Panc1 (cell line): ENCODE results near the gene TMUB1. TPM values are rescaled to one million over a fixed set of nuclear protein-coding genes. Genes with fewer than 3 reads are reported as not detected.

Source experiments
- ATAC-seq: fragments of 200-7000 bp; cut with Tn5 transposase; 2 replicates; pipeline ENCODE4 v1.9.1; 2020; ENCODE audit warnings: mild to moderate bottlenecking, moderate library complexity
- BruUV-seq: library from RNA; stranded (reverse); fragments of 400-500 nt; replicated peaks from 2 replicates; lab custom pipeline; 2021; lab: Mats Ljungman, UMichigan
- CTCF ChIA-PET: fragments of 300-600 bp; sonication (Branson Sonifier 250); formaldehyde crosslinking; loops from one replicate; lab custom pipeline; 2022; ENCODE audit warnings: antibody characterized with exemption; lab: Charles Lee
- POLR2A ChIA-PET: fragments of 300-600 bp; sonication (Branson Sonifier 250); formaldehyde crosslinking; loops from one replicate; lab custom pipeline; 2022; ENCODE audit warnings: antibody characterized with exemption; lab: Charles Lee
- DNase-seq: peaks from one replicate; pipeline ENCODE4 v3.0.0-alpha.2; 2010; ENCODE audit warnings: low read depth, low spot score
- H3K27ac ChIP-seq: 2 replicates; pipeline ENCODE4 v1.5.1; 2011; ENCODE audit warnings: mild to moderate bottlenecking, low read length, inconsistent platforms
- H3K27me3 ChIP-seq: fragments of 200-500 bp; sonication (Bioruptor generic); 2 replicates; pipeline ENCODE4 v1.6.0; 2014; ENCODE audit warnings: low read length, inconsistent platforms; ENCODE audit not compliant: control insufficient read depth, insufficient read depth
- H3K36me3 ChIP-seq: fragments of 200-500 bp; sonication (Bioruptor generic); 2 replicates; pipeline ENCODE4 v1.5.1; 2014; ENCODE audit warnings: inconsistent platforms, mild to moderate bottlenecking, low read length, moderate library complexity; ENCODE audit not compliant: control insufficient read depth, insufficient read depth
- H3K4me1 ChIP-seq: 2 replicates; pipeline ENCODE4 v1.5.1; 2011; ENCODE audit warnings: inconsistent platforms, mild to moderate bottlenecking, low read length, moderate library complexity; ENCODE audit not compliant: control insufficient read depth, insufficient read depth
- H3K4me3 ChIP-seq, 2 experiments: 2 replicates each; pipeline ENCODE4 v1.5.1; 2011 to 2012; ENCODE audit warnings: low read depth in 2 of 2, low read length in 2 of 2, mild to moderate bottlenecking in 2 of 2, inconsistent platforms in 1 of 2, moderate library complexity in 1 of 2
- H3K9me3 ChIP-seq: fragments of 200-500 bp; sonication (Bioruptor generic); 2 replicates; pipeline ENCODE4 v1.5.1; 2014; ENCODE audit warnings: low read depth, mild to moderate bottlenecking, inconsistent platforms, low read length, moderate library complexity; ENCODE audit not compliant: control insufficient read depth, insufficient read depth
- POLR2AphosphoS5 ChIP-seq: IDR thresholded peaks from 2 replicates; pipeline ENCODE4 v1.6.1; 2012; ENCODE audit warnings: mild to moderate bottlenecking, low read depth, low read length, moderate library complexity
- SIN3A ChIP-seq: IDR thresholded peaks from 2 replicates; pipeline ENCODE4 v1.6.1; 2012; ENCODE audit warnings: low read depth, mild to moderate bottlenecking, low read length, moderate library complexity, borderline replicate concordance; ENCODE audit not compliant: insufficient read depth
- TCF7L2 ChIP-seq: IDR thresholded peaks from 2 replicates; pipeline ENCODE4 v1.6.1; 2011; ENCODE audit warnings: mild to moderate bottlenecking, low read depth, low read length, inconsistent platforms
- in situ Hi-C: cut with HindIII; loops from 2 replicates; pipeline ENCODE4 v1.10.0; 2016; ENCODE audit warnings: low sequenced_read_pairs, low pct_unique_long_range_greater_than_20kb
- intact Hi-C: fragments of 100-400 bp; cut with micrococcal nuclease; formaldehyde crosslinking; loops from one replicate; pipeline ENCODE4 v1.10.0; 2022; ENCODE audit not compliant: unreplicated experiment
- total RNA-seq: library from RNA; stranded (reverse); gene quantifications from one replicate; pipeline ENCODE4 v1.2.1, GENCODE V29; 2021; ENCODE audit not compliant: unreplicated experiment
- TF ChIP-seq, protein P1 (sequence below): fragments of 450-650 bp; IDR thresholded peaks from 2 replicates; pipeline ENCODE4 v1.5.1; 2017; ENCODE audit warnings: mild to moderate bottlenecking
- TF ChIP-seq, protein P2 (sequence below), 2 experiments: IDR thresholded peaks; 2 replicates each; pipeline ENCODE4 v1.6.1; 2011 to 2012; ENCODE audit warnings: low read depth in 2 of 2, control low read depth in 1 of 2, low read length in 1 of 2, mild to moderate bottlenecking in 1 of 2, moderate library complexity in 1 of 2; ENCODE audit not compliant: insufficient read depth in 1 of 2

Gene TMUB1
- total RNA-seq, 1 experiment from 2014 or later = 112 TPM

DNA sequence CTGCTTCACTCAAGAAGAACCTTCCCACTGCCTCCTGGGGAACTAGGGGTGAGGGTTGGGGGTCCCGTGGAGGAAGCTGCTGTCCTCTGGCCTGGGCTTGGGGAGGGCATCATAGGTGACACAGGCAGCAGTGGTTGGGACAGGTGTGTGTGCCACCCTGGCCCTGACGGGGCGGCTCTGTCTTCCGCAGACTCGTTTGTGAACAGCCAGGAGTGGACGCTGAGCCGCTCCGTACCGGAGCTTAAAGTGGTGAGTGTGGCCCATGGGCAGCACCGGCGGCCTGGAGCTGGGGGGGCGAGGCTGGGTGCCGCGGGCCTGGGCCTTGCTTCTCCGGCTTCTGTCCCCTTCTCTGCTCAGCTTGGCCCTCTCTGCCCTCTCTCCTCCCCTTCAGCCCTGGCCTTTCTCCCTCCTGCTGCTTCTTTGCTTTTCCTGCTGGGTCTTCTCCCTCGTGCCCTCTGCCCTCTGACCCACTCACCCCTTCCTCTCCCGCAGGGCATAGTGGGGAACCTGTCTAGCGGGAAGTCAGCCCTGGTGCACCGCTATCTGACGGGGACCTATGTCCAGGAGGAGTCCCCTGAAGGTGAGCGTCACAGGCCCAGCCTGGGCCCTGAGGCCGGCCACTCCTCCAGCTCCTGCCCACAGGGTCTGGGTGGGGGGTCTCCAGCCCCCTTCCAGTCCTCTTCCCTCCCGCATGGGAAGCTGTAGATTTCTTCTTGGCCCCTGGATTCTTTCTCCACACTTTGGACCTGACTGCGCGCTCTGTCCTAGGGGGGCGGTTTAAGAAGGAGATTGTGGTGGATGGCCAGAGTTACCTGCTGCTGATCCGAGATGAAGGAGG, 33.5 kb upstream of the TMUB1 start:
- no TSS peak for BruUV-seq
- POLR2A ChIA-PET = no interaction called here
- H3K27ac ChIP-seq = no peak overlapping the region; the same call in 1 of the 2 replicates
- in situ Hi-C loops = no loop called here
- TF ChIP-seq POLR2AphosphoS5 (no peak), SIN3A (no peak), TCF7L2 (no peak)
- TF ChIP-seq, protein P1, sequence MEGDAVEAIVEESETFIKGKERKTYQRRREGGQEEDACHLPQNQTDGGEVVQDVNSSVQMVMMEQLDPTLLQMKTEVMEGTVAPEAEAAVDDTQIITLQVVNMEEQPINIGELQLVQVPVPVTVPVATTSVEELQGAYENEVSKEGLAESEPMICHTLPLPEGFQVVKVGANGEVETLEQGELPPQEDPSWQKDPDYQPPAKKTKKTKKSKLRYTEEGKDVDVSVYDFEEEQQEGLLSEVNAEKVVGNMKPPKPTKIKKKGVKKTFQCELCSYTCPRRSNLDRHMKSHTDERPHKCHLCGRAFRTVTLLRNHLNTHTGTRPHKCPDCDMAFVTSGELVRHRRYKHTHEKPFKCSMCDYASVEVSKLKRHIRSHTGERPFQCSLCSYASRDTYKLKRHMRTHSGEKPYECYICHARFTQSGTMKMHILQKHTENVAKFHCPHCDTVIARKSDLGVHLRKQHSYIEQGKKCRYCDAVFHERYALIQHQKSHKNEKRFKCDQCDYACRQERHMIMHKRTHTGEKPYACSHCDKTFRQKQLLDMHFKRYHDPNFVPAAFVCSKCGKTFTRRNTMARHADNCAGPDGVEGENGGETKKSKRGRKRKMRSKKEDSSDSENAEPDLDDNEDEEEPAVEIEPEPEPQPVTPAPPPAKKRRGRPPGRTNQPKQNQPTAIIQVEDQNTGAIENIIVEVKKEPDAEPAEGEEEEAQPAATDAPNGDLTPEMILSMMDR = no peak
- no peak overlapping the region for H3K4me3 ChIP-seq
- no peaks in the 10 kb centered on the region for H3K9me3 ChIP-seq
- ATAC-seq (no peak), DNase-seq (no peak)
- no peaks in the 10 kb centered on the region for H3K36me3 ChIP-seq
- no peaks in the 10 kb centered on the region for H3K27me3 ChIP-seq
- CTCF ChIA-PET = interaction anchor here (0.6 kb wide), 1 partner anchor 8 kb away, joined by 4 read pairs; no protein-coding TSS in a partner anchor
- peaks cover 14% of the 10 kb centered on the region for H3K4me1 ChIP-seq
- intact Hi-C loops = no loop called here

DNA sequence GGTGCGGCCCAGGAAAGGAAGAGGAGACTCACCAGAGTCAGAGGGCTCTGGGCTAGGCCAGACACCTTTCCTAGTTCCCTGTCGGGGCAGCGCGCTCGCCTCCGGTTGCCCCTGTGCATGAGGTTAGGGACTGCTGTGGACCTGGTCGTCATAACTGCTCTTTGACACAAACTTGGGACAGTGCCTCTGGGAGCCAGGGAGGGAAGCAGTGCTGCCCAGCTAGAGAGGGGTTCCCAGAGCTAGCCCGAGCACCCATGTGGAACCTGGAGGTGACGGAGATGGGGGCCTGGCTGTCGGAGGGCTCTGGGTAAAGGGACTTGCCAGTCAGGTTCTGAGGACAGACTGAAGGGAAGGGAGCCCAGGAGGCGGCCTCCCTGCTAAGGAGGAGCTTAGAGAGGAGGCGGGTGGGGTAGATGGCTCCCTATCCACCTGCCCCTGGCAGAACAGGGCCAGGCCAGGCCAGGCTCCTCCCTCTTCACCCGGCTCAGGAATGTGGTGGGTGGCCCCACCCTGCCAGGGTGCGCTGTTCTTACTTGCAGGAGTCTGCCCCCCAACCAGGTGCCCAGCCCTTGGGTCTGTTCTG, 32.6 kb upstream of the TMUB1 start:
- Histone ChIP-seq H3K9me3 (no peaks in the 10 kb centered on the region), H3K36me3 (no peaks in the 10 kb centered on the region), H3K4me3 (0 out of 4 replicates have a peak overlapping the region, but pooled peaks of 1 of the 2 experiments have one; percentile 9), H3K27ac (no peak overlapping the region; the same call in 1 of the 2 replicates), H3K27me3 (no peaks in the 10 kb centered on the region), H3K4me1 (peaks cover 14% of the 10 kb centered on the region)
- DNase-seq = no peak
- POLR2A ChIA-PET = interaction anchor here (0.6 kb wide), 1 partner anchor 105 kb away, joined by 4 read pairs; no protein-coding TSS in a partner anchor
- in situ Hi-C loops = no loop called here
- CTCF ChIA-PET = no interaction called here
- TF ChIP-seq TCF7L2 (no peak), SIN3A (no peak), POLR2AphosphoS5 (no peak)
- TF ChIP-seq, protein P2, sequence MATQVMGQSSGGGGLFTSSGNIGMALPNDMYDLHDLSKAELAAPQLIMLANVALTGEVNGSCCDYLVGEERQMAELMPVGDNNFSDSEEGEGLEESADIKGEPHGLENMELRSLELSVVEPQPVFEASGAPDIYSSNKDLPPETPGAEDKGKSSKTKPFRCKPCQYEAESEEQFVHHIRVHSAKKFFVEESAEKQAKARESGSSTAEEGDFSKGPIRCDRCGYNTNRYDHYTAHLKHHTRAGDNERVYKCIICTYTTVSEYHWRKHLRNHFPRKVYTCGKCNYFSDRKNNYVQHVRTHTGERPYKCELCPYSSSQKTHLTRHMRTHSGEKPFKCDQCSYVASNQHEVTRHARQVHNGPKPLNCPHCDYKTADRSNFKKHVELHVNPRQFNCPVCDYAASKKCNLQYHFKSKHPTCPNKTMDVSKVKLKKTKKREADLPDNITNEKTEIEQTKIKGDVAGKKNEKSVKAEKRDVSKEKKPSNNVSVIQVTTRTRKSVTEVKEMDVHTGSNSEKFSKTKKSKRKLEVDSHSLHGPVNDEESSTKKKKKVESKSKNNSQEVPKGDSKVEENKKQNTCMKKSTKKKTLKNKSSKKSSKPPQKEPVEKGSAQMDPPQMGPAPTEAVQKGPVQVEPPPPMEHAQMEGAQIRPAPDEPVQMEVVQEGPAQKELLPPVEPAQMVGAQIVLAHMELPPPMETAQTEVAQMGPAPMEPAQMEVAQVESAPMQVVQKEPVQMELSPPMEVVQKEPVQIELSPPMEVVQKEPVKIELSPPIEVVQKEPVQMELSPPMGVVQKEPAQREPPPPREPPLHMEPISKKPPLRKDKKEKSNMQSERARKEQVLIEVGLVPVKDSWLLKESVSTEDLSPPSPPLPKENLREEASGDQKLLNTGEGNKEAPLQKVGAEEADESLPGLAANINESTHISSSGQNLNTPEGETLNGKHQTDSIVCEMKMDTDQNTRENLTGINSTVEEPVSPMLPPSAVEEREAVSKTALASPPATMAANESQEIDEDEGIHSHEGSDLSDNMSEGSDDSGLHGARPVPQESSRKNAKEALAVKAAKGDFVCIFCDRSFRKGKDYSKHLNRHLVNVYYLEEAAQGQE (IDR thresholded peaks at IDR 0.05; ENCODE audit: insufficient read depth in 1 of 2, low read depth in 2 of 2, low read length in 1 of 2) = no peak
- TF ChIP-seq, protein P1 = no peak
- BruUV-seq = no TSS peak
- intact Hi-C loops = no loop called here
- no peak for ATAC-seq
